HCT116 (cell line): ENCODE results near the gene NEUROG1. TPM values are rescaled to one million over a fixed set of nuclear protein-coding genes. Genes with fewer than 3 reads are reported as not detected.

Source experiments
- ATAC-seq: fragments of 200-7000 bp; cut with Tn5 transposase; 2 replicates; pipeline ENCODE4 v1.9.1; 2020; ENCODE audit warnings: mild to moderate bottlenecking, moderate library complexity
- BruUV-seq: library from RNA; stranded (reverse); fragments of 400-500 nt; replicated peaks from 2 replicates; lab custom pipeline; 2021; lab: Mats Ljungman, UMichigan
- CTCF ChIA-PET: fragments of 300-600 bp; sonication (Branson Sonifier 250); formaldehyde crosslinking; loops from one replicate; lab custom pipeline; 2021; ENCODE audit warnings: antibody characterized with exemption; lab: Charles Lee
- POLR2A ChIA-PET: fragments of 300-600, 350-600 bp; sonication (Branson Sonifier 250); formaldehyde crosslinking; loops from one replicate; lab custom pipeline; 2021; ENCODE audit warnings: antibody characterized with exemption; lab: Charles Lee
- RAD21 ChIA-PET, 2 experiments: fragments of 300-600 bp; sonication (Branson Sonifier 250); formaldehyde crosslinking; loops; one replicate each; lab custom pipeline; 2023; ENCODE audit warnings: low total read pairs in 2 of 2; ENCODE audit not compliant: uncharacterized antibody in 2 of 2, unreplicated experiment in 2 of 2, low non-redundant PET in 1 of 2; lab: Charles Lee
- DNase-seq: peaks from one replicate; pipeline ENCODE4 v3.0.0-alpha.2; 2010; ENCODE audit warnings: low read depth, low spot score
- H2AFZ ChIP-seq: fragments of 200-600 bp; shearing (Covaris generic), sonication (generic); 2 replicates; pipeline ENCODE4 v1.6.1; 2017; ENCODE audit warnings: low read depth, mixed run types, mixed read lengths, antibody characterized with exemption, low read length; ENCODE audit not compliant: poor library complexity, severe bottlenecking
- H3K27ac ChIP-seq: 2 replicates; pipeline ENCODE4 v1.5.1; 2012; ENCODE audit warnings: low read depth, low read length
- H3K27me3 ChIP-seq: fragments of 200-600 bp; sonication (generic); 2 replicates; pipeline ENCODE4 v1.6.1; 2016; ENCODE audit warnings: mixed run types, low read length, mixed read lengths; ENCODE audit not compliant: insufficient read depth
- H3K36me3 ChIP-seq, 2 experiments: fragments of 200-500 bp in 1 of 2; fragments of 200-600 bp in 1 of 2; sonication (Bioruptor generic) in 1 of 2; sonication (generic) in 1 of 2; 2 replicates each; pipeline versions ENCODE4 v1.5.1 to v1.6.1; 2014 to 2016; ENCODE audit warnings: low read length in 2 of 2, inconsistent platforms in 1 of 2, mixed read lengths in 1 of 2, mixed run types in 1 of 2; ENCODE audit not compliant: insufficient read depth in 2 of 2, control insufficient read depth in 1 of 2
- H3K4me1 ChIP-seq, 2 experiments: fragments of 200-600 bp in 1 of 2; sonication (generic) in 1 of 2; 2 replicates each; pipeline versions ENCODE4 v1.5.1 to v1.6.1; 2012 to 2017; ENCODE audit warnings: low read length in 2 of 2, inconsistent platforms in 1 of 2, mild to moderate bottlenecking in 1 of 2, mixed read lengths in 1 of 2, mixed run types in 1 of 2, moderate library complexity in 1 of 2; ENCODE audit not compliant: insufficient read depth in 2 of 2, control insufficient read depth in 1 of 2
- H3K4me2 ChIP-seq: fragments of 200-600 bp; sonication (generic); 2 replicates; pipeline ENCODE4 v1.6.1; 2017; ENCODE audit warnings: mixed run types, low read length, mixed read lengths
- H3K4me3 ChIP-seq, 2 experiments: fragments of 200-600 bp in 1 of 2; sonication (generic) in 1 of 2; replicated peaks in 1 of 2; 2 replicates each; pipeline ENCODE4 v1.5.1; 2011 to 2016; ENCODE audit warnings: low read length in 2 of 2, control low read depth in 1 of 2, low read depth in 1 of 2, mild to moderate bottlenecking in 1 of 2, mixed read lengths in 1 of 2, mixed run types in 1 of 2
- H3K79me2 ChIP-seq: fragments of 200-600 bp; sonication (generic); 2 replicates; pipeline ENCODE4 v1.6.1; 2017; ENCODE audit warnings: mild to moderate bottlenecking, mixed run types, low read length, moderate library complexity, mixed read lengths; ENCODE audit not compliant: insufficient read depth
- H3K9ac ChIP-seq: fragments of 200-600 bp; sonication (generic); 2 replicates; pipeline ENCODE4 v1.6.1; 2016; ENCODE audit warnings: low read length, mixed read lengths
- H3K9me2 ChIP-seq: fragments of 200-600 bp; sonication (generic), shearing (Covaris generic); 2 replicates; pipeline ENCODE4 v1.6.1; 2017; ENCODE audit warnings: mixed run types, mild to moderate bottlenecking, moderate library complexity; ENCODE audit not compliant: insufficient read depth
- H3K9me3 ChIP-seq, 2 experiments: fragments of 200-500 bp in 1 of 2; fragments of 200-600 bp in 1 of 2; sonication (Bioruptor generic) in 1 of 2; sonication (generic) in 1 of 2; 2 replicates each; pipeline ENCODE4 v1.6.1; 2014 to 2017; ENCODE audit warnings: low read length in 2 of 2, mixed read lengths in 2 of 2, inconsistent platforms in 1 of 2, low read depth in 1 of 2, mild to moderate bottlenecking in 1 of 2, mixed run types in 1 of 2, moderate library complexity in 1 of 2; ENCODE audit not compliant: control insufficient read depth in 1 of 2, insufficient read depth in 1 of 2
- H4K20me1 ChIP-seq: fragments of 200-600 bp; sonication (generic), shearing (Covaris generic); 2 replicates; pipeline ENCODE4 v1.6.1; 2017; ENCODE audit warnings: mixed run types, mild to moderate bottlenecking, moderate library complexity; ENCODE audit not compliant: insufficient read depth
- ATF3 ChIP-seq: IDR thresholded peaks from 2 replicates; pipeline ENCODE4 v1.6.1; 2012
- CBX3 ChIP-seq: IDR thresholded peaks from 2 replicates; pipeline ENCODE4 v1.6.1; 2012; ENCODE audit warnings: low read depth
- CEBPB ChIP-seq: IDR thresholded peaks from 2 replicates; pipeline ENCODE4 v1.6.1; 2012; ENCODE audit warnings: low read depth
- FOSL1 ChIP-seq: IDR thresholded peaks from 2 replicates; pipeline ENCODE4 v1.6.1; 2012; ENCODE audit warnings: low read depth
- JUND ChIP-seq: IDR thresholded peaks from 2 replicates; pipeline ENCODE4 v1.6.1; 2012
- RAD21 ChIP-seq: IDR thresholded peaks from 2 replicates; pipeline ENCODE4 v1.6.1; 2012; ENCODE audit warnings: low read depth, mild to moderate bottlenecking
- SP1 ChIP-seq: IDR thresholded peaks from 2 replicates; pipeline ENCODE4 v1.6.1; 2012; ENCODE audit warnings: low read depth
- ZBTB33 ChIP-seq: IDR thresholded peaks from 2 replicates; pipeline ENCODE4 v1.6.1; 2011; ENCODE audit warnings: mild to moderate bottlenecking, low read length, moderate library complexity; ENCODE audit not compliant: insufficient replicate concordance; ENCODE audit errors: extremely low read depth
- ZNF274 ChIP-seq: fragments of 200-500 bp; sonication (Bioruptor generic); IDR thresholded peaks from 2 replicates; pipeline ENCODE4 v1.6.1; 2014; ENCODE audit warnings: mild to moderate bottlenecking, low read depth, low read length, inconsistent platforms
- intact Hi-C: fragments of 100-400 bp; cut with micrococcal nuclease; formaldehyde crosslinking; loops from 2 replicates; pipeline ENCODE4 v1.10.0; 2022
- total RNA-seq: library from RNA; stranded (reverse); gene quantifications from one replicate; pipeline ENCODE4 v1.2.1, GENCODE V29; 2021; ENCODE audit not compliant: unreplicated experiment

The NEUROG1 gene
- total RNA-seq, 1 experiment from 2014 or later: not detected

- intact Hi-C loops: no loop called here
- H3K9me2 ChIP-seq: no peaks in the 10 kb centered on the region
- no peak overlapping the region for H3K9ac ChIP-seq
- BruUV-seq: no TSS peak
- H3K9me3 ChIP-seq: no peaks in the 10 kb centered on the region
- peak; percentile 31 for DNase-seq
- POLR2A ChIA-PET: no interaction called here
- no peaks in the 10 kb centered on the region for H3K27me3 ChIP-seq
- RAD21 ChIA-PET: no interaction called here
- peak overlapping the region; percentile 27 for H3K4me2 ChIP-seq
- H3K27ac ChIP-seq: no peak overlapping the region
- H4K20me1 ChIP-seq: no peaks in the 10 kb centered on the region
- no peak overlapping the region for H3K4me3 ChIP-seq
- CTCF ChIA-PET: no interaction called here
- H2AFZ ChIP-seq: peak overlapping the region; percentile 19
- H3K36me3 ChIP-seq: no peaks in the 10 kb centered on the region
- no peak for ATAC-seq
- TF ChIP-seq RAD21 (no peak), FOSL1 (peak; percentile 69), ZBTB33 (no peak), ZNF274 (no peak), CEBPB (peak; percentile 77), CBX3 (0 out of 2 replicates have a peak, but pooled peaks have one; percentile 57), JUND (peak; percentile 45), SP1 (peak; percentile 26; the same call in 1 of the 2 replicates), ATF3 (no peak)
- H3K79me2 ChIP-seq: no peaks in the 10 kb centered on the region
- H3K4me1 ChIP-seq: peaks cover 4 to 40% of the 10 kb centered on the region in 2 experiments
Observed at GRCh38 chr5:135493406-135494180, 42.2 kb downstream of the NEUROG1 start.
